ENCODE measurements around the gene PDE1A. TPM values are rescaled to one million over a fixed set of nuclear protein-coding genes. Genes with fewer than 3 reads are reported as not detected.

The PDE1A gene
- polyA plus RNA-seq, 1 experiment = 4.3 TPM

GRCh38 chr2:182302174-182302573, 124.7 kb downstream of the PDE1A start:
- Histone ChIP-seq H3K27me3 (ENCODE audit: control insufficient read depth, insufficient read depth, low read length) (no peaks in the 10 kb centered on the region), H3K27ac (ENCODE audit: low read depth, low read length) (no peak overlapping the region), H3K4me3 (ENCODE audit: low read depth, low read length) (no peak overlapping the region), H3K9me3 (ENCODE audit: control insufficient read depth, insufficient read depth, low read length) (no peaks in the 10 kb centered on the region)
- POLR2A ChIA-PET = no interaction called here
- TF ChIP-seq CTCF (IDR thresholded peaks at IDR 0.05; ENCODE audit: low read depth, low read length) = no peak
- CTCF ChIA-PET = no interaction called here
- peak; percentile 74 for DNase-seq (ENCODE audit: low read depth, low spot score)

DNA sequence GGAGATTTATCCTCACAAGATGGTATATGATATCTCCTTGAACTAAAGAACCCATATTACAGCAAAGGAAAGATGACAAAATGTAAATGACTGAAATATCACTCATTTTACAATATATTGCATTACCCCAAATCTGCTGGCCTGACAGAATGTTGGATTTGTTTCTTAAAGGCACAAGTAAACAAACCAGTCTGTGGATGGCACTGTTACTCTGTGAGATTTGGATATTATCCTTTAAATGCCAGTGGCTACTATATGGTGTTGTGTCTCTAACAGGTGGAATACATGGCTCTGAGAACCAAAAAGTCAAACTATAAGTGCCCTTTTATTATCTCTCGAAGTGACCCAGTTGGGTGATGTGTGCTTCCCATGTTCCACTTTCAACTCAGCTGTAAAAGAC, 125.7 kb downstream of the PDE1A start:
- Histone ChIP-seq H3K9me3 (ENCODE audit: control insufficient read depth, insufficient read depth, low read length) (no peaks in the 10 kb centered on the region), H3K27ac (ENCODE audit: low read depth, low read length) (no peak overlapping the region), H3K4me3 (ENCODE audit: low read depth, low read length) (no peak overlapping the region), H3K27me3 (ENCODE audit: control insufficient read depth, insufficient read depth, low read length) (no peaks in the 10 kb centered on the region)
- ChIA-PET POLR2A (no interaction called here), CTCF (interaction anchor here (0.7 kb wide), 1 partner anchor 272 kb away, joined by 3 read pairs; no protein-coding TSS in a partner anchor)
- no peak for TF ChIP-seq CTCF (IDR thresholded peaks at IDR 0.05; ENCODE audit: low read depth, low read length)
- no peak for DNase-seq (ENCODE audit: low read depth, low spot score)

GRCh38 chr2:182300608-182301007, 126.2 kb downstream of the PDE1A start:
- CTCF ChIA-PET = interaction anchor here (0.5 to 0.9 kb wide), 3 partner anchors 117 to 350 kb away, joined by 3 to 6 read pairs (median 3); no protein-coding TSS in a partner anchor
- Histone ChIP-seq H3K27me3 (ENCODE audit: control insufficient read depth, insufficient read depth, low read length) (no peaks in the 10 kb centered on the region), H3K9me3 (ENCODE audit: control insufficient read depth, insufficient read depth, low read length) (no peaks in the 10 kb centered on the region), H3K27ac (ENCODE audit: low read depth, low read length) (no peak overlapping the region), H3K4me3 (ENCODE audit: low read depth, low read length) (no peak overlapping the region)
- no peak for DNase-seq (ENCODE audit: low read depth, low spot score)
- TF ChIP-seq CTCF (IDR thresholded peaks at IDR 0.05; ENCODE audit: low read depth, low read length) = no peak
- POLR2A ChIA-PET = no interaction called here

DNA sequence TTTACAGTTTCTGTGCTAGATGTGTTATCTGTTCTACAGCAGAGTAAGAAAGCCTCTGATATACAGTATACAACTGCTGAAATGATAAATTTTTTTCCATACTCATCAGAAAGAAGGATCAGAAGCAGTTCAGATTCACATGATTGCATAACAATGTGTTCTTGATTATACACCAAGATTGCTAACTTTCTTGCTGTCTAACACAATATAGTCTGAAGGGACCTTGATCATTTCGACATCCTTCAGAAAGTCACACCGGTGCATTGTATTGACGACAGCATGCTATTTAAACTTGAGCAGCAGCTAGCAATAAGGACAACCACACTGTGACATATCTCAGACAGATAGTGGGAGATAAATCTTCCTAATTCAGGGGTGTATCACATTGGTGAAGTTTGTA, 127.2 kb downstream of the PDE1A start:
- H3K9me3 ChIP-seq (ENCODE audit: control insufficient read depth, insufficient read depth, low read length) = no peaks in the 10 kb centered on the region
- no peak overlapping the region for H3K4me3 ChIP-seq (ENCODE audit: low read depth, low read length)
- no peak for TF ChIP-seq CTCF (IDR thresholded peaks at IDR 0.05; ENCODE audit: low read depth, low read length)
- no peak overlapping the region for H3K27ac ChIP-seq (ENCODE audit: low read depth, low read length)
- ChIA-PET POLR2A (no interaction called here), CTCF (no interaction called here)
- H3K27me3 ChIP-seq (ENCODE audit: control insufficient read depth, insufficient read depth, low read length) = no peaks in the 10 kb centered on the region
- no peak for DNase-seq (ENCODE audit: low read depth, low spot score)

GRCh38 chr2:182298456-182298855, 128.4 kb downstream of the PDE1A start:
- POLR2A ChIA-PET = no interaction called here

More at GRCh38 chr2:182298456-182298855, 128.4 kb downstream of the PDE1A start:
- no peak for TF ChIP-seq CTCF (IDR thresholded peaks at IDR 0.05; ENCODE audit: low read depth, low read length)
- CTCF ChIA-PET = interaction anchor here (1.0 kb wide), 1 partner anchor 351 kb away, joined by 6 read pairs; no protein-coding TSS in a partner anchor
- Histone ChIP-seq H3K27ac (ENCODE audit: low read depth, low read length) (no peak overlapping the region), H3K9me3 (ENCODE audit: control insufficient read depth, insufficient read depth, low read length) (no peaks in the 10 kb centered on the region), H3K4me3 (ENCODE audit: low read depth, low read length) (no peak overlapping the region), H3K27me3 (ENCODE audit: control insufficient read depth, insufficient read depth, low read length) (no peaks in the 10 kb centered on the region)
- no peak for DNase-seq (ENCODE audit: low read depth, low spot score)

Data from AG04450 (cell line).